HG02885 (cell line): ENCODE data around the gene CCM2.

Experiments used
- ATAC-seq: cut with Tn5 transposase; IDR thresholded peaks from one replicate; pipeline ENCODE4 v1.9.1; 2021; ENCODE audit warnings: mild to moderate bottlenecking; ENCODE audit not compliant: unreplicated experiment, poor library complexity

The CCM2 gene

DNA sequence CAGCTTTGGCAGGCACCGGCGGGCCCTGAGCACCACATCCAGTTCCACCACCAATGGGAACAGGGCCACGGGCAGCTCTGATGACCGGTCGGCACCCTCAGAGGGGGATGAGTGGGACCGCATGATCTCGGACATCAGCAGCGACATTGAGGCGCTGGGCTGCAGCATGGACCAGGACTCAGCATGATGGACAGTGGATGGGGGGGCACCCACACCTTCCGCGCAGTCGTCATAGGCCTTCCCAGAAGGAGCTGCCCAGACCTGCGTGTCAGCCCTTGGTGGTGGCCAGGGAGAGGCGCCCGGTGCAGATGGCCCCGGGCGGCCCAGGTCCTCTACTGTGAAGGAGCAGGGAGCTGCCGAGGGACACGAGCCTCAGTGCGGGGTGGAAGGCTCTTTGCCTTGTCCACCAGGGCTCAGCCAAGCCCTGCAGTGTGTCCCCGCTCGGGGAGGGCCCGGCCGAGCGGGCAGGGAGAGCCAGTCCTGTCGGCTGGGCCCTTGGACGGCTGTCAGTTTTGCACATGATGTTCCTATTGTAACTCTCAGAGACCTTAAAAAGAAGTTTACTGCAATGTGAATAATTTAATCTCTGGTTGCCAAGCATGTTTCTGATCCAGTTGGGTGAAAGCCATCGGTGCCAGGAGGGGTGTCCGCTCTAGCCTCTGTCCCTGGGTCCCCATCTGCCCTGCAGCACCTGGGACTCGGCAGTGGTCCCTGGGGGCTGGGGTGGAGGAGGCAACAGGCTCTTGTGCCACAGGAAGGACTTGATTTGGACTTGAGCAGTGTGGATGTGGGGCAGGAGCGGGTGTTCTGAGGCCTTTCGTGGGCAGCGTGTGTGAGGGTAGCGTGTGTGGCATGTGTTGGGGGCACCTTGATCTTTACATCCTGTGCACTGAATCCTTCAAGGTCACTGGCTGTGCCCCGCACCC lies 76.1 kb downstream of the CCM2 start:
- no peak for ATAC-seq

DNA sequence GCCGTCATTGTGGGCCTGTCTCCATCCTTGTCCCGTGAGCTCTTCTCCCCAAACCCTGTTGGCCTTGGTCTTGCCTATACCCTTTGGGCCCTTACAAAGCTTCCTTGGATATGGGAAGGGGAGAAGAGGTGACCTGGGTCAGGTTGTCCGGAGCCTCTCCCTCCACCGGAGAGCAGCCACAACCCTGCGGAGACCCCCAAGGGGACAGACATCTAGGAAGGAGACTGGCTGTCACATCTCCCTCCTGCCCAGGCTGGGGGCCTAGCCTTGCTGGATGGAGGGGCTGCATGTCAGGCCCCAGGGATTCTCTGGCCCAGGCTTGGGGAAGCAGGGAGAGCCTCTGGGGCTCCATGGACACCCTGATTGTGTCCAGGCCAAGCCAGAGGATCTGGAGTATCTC lies 76.9 kb downstream of the CCM2 start:
- no peak for ATAC-seq

DNA sequence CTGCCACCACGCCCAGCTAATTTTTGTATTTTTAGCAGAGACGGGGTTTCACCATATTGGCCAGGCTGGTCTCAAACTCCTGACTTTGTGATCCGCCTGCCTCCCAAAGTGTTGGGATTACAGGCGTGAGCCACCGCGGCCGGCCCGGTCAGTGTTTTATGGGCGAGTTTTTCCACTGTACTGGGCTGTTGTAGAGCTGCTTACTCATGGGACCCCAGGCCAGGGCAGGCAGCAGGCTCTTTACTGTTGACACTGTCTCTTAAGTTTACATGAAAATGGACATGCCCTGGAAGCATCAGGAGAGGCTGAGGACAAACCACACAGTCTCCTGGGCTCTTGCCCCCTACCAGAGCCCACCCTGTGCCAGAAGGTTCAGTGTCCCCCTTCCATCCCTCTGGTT lies 77.6 kb downstream of the CCM2 start:
- no peak for ATAC-seq

DNA sequence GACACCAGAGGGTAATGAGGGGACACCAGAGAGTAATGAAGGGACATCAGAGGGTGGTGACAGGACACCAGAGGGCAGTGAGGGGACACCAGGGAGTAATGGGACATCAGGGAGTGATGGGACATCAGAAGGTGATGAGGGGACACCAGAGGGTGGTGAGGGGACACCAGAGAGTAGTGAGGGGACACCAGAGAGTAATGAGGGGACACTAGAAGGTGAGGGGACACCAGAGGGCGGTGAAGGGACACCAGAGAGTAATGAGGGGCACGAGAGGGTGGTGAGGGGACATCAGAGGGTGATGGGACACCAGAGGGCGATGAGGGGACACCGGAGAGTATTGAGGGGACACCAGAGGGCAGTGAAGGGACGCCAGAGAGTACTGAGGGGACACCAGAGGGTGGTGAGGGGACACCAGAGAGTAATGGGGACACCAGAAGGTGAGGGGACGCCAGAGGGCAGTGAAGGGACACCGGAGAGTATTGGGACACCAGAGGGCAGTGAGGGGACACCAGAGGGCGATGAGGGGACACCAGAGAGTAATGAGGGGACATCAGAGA lies 78.2 kb downstream of the CCM2 start:
- no peak for ATAC-seq

DNA sequence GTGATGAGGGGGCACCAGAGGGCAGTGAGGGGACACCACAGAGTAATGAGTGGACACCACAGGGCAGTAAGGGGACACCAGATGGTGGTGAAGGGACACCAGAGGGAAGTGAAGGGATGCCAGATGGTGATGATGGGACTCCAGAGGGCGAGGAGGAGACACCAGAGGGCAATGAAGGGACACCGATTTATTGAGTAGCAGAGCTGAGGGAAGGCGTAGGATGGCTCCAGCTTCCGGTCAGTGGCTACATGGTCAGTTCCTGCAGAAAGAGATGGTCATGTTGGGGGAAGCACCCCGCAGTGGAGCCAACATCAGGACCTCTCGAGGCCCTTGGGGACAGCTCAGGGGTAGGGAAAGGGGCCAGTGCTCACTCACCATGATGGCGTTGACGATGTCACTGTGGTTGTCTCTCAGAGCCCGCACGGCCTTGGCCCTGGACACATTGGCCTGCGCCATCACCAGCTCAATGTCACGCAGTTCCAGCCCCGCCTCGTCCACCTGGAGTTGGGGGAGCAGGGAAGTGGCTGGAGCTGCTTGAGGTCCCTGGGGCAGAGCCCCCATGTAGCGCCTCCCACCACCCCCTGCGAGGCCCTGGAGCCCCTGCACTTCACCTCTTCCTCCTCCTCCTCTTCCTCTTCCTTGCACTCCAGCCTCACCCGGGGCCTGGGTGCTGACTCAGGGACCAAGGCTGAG lies 80.4 kb downstream of the CCM2 start:
- ATAC-seq, result no peak

DNA sequence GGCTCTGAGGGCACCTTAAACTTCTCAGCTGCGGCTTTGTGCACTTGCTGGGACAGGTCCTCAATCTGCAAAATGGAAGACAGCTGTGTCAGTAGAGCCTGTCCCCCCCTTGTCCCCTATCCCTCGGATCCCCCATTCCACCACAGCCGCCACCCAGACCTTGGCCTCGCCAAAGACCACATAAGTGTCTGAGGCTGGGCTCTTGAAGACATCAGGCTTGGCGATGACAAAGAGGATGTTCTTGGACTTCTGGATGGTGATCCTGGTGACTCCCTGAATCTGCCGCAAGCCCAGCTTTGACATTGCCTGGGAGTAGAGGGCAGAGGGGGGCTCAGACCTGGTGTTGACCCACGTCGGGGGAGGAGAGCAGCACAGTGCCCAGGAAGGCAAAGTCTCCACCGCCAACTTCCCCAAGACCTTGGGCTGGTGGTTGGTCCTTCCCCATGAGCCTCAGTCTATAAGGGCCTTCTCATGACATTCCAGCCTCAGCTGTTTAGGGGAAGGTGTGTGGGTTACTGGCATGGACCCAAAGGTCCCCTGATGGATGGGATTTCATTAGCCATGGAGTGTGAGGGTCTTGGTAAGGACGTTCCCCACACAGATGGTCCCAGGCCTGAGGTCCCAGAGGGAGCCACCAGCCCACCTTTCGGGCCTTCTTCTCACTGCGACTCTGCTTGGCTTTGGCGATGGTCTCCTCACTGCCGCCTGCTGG lies 81.1 kb downstream of the CCM2 start:
- ATAC-seq, result no peak

DNA sequence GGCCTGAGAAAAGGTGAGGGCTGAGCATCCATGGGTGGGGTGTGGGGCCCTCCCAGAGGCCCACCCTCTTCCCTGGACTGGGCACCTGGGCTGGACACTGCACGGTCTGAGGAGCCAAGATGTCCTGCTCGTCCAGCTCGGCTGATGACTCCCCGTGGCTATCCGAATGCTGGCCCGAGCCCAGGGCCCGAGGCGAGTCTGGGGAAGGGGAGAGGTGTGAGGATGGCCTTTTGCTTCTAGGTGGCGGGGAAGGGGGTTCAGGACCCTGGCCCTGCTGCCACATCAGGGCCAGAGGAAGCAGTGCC lies 81.6 kb downstream of the CCM2 start:
- ATAC-seq, result no peak

DNA sequence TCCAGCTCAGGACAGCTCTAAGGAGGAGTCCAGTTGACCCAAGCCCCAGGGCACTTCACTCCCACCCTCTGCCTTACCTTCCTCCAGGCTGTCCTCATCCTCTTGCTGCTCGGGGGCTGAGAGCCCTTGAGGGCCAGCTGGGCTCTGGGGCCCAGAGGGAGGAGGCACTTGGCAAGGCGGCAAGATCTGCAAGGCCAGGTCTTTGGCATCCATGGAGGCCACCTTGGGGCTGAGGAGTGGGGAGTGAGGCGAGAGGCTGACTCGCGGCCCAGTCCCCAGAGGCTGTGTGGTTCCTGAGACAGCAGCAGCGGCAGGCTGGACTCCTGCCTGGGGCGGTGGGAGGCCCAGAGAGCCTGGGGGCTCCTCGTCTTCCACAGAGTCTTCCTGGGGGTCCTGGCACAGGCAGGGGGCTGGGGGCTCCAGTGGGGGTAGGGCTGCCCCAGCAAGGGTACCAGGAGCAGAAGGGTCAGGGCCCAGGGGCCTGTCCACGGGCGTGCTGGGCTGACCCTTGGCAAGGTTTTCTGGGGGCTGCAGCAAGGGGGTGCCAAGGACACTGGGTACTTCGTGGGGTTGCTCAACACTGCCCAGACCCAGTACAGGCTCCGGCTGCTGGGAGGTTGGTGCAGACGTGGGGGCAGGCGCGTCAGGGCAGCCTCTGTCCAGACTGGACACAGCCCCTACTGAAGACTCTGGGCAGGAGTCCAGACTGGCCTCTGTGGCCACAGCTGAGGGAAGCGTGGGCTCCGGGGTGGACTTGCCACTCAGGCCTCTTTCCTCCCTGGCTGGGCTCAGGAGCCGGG lies 82.2 kb downstream of the CCM2 start:
- ATAC-seq, result no peak

DNA sequence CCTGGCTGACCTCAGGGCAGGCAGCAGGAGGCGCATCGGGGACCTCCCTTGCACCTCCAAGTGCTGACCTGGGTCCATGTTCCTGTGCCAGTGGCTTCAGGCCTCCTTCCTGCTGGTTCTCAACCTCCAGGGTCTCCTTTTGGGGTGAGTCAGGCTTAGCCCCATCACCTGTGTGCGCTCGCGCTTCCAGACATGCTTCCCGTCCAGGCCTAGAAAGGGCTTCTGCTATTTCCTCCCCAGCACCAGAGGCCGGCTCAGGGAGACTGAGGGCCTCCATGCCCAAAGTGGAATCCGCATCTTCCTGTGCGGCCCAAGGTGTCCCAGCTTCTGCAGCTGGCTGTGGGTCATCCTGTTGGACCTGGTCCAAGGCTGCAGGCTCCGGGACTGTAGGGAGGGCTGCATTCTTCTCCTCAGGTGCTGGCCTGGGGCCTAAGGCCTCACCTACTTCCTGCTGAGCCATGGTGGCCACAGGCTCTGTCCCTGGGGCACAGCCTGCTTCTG lies 82.9 kb downstream of the CCM2 start:
- no peak for ATAC-seq

DNA sequence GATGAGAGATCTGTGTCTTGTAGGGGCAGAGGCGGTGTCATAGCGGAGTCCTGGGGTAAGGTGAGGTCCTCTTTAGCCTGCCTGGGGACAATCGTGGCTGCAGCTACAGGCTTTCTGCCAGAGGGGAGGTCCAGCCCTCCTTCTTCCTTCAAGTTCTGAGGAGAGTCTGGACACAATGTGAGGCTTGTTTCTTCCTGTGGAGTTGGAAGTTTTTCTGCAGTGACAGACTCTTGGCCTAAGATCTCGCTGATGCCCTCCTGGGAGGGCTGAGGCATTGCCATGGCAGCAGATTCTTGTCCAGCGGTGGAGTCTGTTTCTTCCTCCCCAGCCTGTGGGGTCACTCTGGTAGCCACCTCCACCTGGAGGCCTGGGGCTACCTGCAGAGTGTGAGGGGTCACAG lies 84.3 kb downstream of the CCM2 start:
- no peak for ATAC-seq

DNA sequence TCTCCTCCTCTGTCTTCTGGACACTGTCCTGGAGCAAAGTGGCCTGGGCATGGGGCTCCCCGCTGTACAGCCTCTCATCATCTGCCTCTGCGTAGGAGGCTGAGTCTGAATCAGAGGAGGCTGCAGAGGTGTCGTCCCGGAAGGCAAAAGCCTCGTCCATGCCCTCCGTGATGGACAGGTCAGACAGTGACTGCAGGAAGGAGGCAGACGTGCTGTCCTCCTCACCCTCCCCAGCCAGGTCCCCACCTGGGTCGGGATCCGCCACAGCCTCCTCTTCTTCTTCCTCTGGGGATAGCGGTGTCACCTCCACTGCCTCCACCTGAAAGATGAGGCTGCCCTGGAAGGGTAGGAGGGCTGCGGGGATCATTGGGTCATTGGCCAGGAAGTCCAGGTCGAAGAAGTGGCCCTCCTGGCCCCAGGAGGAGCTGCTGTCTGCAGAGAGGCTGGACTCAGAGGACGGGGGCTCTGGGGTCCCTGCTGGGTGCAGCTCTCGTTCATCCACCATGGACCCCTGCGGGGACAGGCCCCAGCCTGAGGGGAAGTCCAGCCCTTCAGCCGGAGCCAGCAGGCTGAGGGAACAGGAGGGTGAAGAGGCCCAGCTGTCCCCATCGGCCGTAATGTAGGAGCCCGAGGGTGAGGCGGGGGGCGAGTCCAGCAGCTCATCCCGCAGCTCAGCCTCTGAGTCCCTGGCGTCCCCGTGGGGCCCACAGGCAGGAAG lies 85.1 kb downstream of the CCM2 start:
- ATAC-seq, result no peak

DNA sequence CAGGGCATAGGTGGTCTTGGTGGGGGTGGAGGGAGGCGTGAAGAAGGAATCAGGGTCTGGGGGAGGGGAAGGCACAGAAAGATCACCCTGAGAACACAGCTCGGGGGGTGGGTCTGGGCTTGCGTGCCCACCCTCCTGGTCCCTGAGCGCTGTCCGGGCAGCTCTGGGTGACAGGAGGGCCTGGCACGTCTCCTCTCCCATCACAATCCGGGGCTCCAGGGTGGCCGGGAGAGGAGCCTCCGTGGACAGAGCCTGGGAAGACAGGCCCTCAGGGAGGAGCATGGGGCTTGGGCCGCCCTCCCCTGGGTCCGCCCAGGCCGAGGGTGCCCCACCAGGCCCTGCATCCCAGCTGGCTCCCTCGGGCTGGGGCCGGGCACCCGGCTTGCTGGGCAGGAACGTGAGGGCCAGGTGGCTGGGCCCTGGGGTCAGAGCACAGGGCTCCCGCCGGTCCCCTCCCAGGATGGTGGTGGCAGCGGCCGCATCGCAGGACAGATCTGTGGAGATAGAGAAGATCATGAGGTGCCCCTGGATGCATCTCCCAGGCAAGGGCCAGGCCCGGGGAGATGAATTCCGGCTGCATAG lies 85.7 kb downstream of the CCM2 start:
- ATAC-seq, result no peak

DNA sequence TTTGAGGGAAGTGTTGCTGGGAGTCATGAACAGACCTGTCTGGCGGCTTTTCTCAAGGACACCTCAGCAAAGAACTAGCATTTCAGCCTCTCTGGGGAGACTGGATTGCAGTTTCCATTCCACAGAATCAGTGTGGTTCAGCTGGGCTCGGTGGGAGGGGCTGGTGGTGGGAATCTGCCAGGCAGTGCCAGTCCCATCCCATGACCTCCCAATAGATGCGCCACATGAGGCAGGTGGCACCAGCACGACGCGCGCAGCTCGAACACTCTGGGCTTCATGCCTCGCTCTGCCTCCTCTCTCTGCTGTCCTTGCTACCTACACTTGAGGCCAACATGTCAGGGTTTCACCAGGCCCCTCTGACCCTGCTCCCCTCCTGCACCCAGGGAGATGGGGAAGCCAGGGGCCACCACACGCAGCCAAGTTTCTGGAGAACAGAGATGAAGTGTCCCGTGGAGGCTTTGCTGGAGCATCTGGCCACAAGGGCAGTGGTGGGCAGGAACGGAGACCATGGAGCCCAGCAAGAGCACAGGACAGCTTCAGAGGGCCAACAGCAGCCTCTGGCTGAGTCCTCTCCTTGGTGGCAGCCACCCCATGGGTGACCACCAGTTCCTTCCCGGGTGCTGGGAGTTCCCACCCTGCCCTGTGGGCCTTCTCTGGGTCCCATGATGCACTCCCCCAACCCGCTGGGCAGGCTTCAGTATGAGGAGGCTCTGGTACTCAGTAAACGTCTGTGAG lies 86.5 kb downstream of the CCM2 start:
- ATAC-seq, result no peak

DNA sequence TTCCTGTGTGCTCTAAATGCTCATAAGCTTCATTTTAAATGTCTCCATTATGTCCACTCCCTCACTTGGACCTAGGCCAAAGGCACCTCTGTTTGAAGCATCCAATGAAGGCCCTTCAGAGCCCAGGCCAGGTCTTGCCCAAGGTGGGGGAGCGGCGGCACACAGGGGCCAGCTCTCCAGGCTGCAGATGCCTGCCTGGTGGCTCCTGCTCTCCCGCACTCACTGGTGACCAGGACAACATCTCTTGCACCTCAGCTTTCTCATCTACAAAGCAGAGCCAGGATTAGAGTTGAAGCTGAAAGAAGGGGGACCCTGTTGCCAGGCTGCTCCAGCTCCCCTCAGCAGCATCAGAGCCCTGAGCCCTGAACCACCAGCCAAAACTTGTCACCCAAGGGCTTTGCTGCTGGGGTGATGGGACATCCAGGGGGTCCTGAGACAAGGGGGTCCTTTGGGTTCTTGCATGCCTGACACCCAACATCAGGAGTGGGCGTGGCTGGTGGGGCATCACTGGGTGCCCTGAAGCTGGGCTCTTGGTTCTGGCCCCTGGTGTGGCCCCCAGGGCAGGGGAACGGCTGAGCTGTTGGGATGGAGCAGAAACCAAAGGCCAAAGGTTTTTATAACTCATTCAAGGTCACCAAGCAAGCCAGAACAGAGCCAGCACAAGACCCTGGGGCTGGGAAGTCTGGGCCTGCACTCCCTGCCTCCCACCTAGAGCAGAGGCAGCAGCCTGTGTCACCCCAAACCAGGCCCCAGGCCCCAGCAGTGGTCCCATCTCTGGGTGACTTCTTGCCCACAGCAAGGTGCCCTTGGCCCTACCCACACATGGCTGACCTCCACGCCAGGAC lies 87.5 kb downstream of the CCM2 start:
- no peak for ATAC-seq

DNA sequence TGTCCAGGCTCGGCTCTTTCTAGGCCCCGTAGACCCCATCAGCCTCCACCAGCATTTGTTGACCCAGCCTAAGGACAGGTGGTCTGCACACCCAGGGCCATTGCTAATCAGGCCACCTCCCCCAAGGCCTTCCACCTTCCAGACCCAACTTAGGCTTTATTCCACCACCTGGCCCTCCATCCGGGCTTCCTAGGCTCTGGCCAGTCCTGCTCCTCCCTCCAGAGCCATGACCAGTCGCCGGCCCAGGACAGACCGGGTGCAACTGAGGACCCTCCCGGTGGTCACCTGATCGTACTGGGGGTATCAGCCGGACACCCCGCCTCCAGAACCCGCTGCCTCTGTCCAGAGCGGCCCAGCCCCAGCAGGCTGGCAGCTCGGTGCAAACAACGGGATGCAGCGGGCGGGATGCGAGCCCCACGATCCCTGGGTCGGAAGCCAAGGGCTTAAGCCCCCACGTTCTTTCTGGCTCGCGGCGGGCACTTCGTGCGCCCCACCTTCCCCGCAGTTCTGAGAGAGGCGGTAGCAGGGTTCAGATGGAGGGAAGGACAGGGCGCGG lies 88.2 kb downstream of the CCM2 start:
- no peak for ATAC-seq

DNA sequence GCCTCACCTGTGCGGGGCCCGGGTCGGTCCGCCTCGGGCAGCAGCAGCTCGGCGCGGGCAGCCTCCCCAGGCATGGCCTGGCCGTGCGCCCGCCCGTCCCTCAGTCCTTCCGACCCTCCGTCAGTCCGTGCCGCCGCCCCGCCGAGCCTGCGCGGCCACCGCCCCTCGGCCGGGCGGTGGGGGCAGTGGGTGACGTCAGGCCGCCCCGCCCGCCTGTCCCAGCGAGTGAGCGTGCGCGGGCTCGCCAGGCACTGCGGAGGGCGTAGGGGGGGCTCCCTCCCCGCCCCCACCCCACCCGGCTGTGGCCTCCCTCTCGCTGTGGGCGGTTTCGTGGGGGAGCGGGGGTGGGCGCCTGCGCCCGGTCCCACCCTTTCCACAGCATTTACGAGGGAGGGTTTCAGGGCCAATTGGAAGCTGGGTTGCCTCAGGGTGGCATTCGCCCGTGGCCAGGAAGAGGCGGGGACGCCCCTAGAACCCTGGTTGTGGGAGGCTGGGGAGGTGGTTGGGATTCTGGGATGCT lies 88.9 kb downstream of the CCM2 start, which contains the start of gene NACAD:
TSS of gene NACAD (minus strand) at position 149 of the 520 bp plus-strand sequence. CDS start at position 74, 75 bp downstream.
- ATAC-seq, result no peak
